GM21515 (cell line): Measurements from ENCODE around the gene SRY.
"Not testable (repeated sequence)": the region's sequence is repeated elsewhere in the genome, so short reads cannot be mapped to it uniquely, and the experiment has no call there.

Experiments used
- ATAC-seq: cut with Tn5 transposase; IDR thresholded peaks from one replicate; pipeline ENCODE4 v1.9.1; 2021; ENCODE audit not compliant: unreplicated experiment

The SRY gene

GRCh38 chrY:2787600-2787999 lies at the start of gene SRY:
Gene SRY, minus strand, starts transcription at chrY:2787682. Its CDS starts 79 bp downstream, at chrY:2787603.
- no peak for ATAC-seq

- no peak for ATAC-seq
These were observed 49.6 kb upstream of the SRY start for GRCh38 chrY:2837078-2837477.

- ATAC-seq, result no peak
These were observed 47.7 kb upstream of the SRY start for GRCh38 chrY:2835230-2835629.

- ATAC-seq, result no peak
These were observed 41.0 kb upstream of the SRY start for GRCh38 chrY:2828497-2828896.

GRCh38 chrY:2824471-2824870 lies 37.0 kb upstream of the SRY start:
- no peak for ATAC-seq

GRCh38 chrY:2817146-2817896 lies 29.8 kb upstream of the SRY start:
- ATAC-seq, result not testable (repeated sequence)

- ATAC-seq, result no peak
These were observed 12.8 kb upstream of the SRY start for GRCh38 chrY:2800246-2800645.

GRCh38 chrY:2797991-2798390 lies 10.5 kb upstream of the SRY start:
- ATAC-seq, result no peak

GRCh38 chrY:2796977-2797523 lies 9.6 kb upstream of the SRY start:
- ATAC-seq, result no peak

- ATAC-seq, result no peak
These were observed 2.3 kb upstream of the SRY start for GRCh38 chrY:2789756-2790155.

GRCh38 chrY:2786876-2787512 lies 488 bp downstream of the SRY start:
- no peak for ATAC-seq
